Endothelial cell of umbilical vein (primary cell): ENCODE measurements around the gene POLR2E. TPM values are rescaled to one million over a fixed set of nuclear protein-coding genes. Genes with fewer than 3 reads are reported as not detected.

ENCODE experiments used
- BruUV-seq: library from RNA; stranded (reverse); fragments of 400-500 nt; replicated peaks from 2 replicates; lab custom pipeline; 2021; lab: Mats Ljungman, UMichigan
- CTCF ChIA-PET: fragments of 300-600, 350-600 bp; sonication (Branson Sonifier 250); formaldehyde crosslinking; loops from one replicate; lab custom pipeline; 2021; ENCODE audit warnings: antibody characterized with exemption, inconsistent platforms; lab: Charles Lee
- POLR2A ChIA-PET: fragments of 300-600, 350-600 bp; sonication (Branson Sonifier 250); formaldehyde crosslinking; loops from one replicate; lab custom pipeline; 2021; ENCODE audit warnings: antibody characterized with exemption, inconsistent platforms; lab: Charles Lee
- DNase-seq: peaks from one replicate; pipeline ENCODE4 v3.0.0-alpha.2; 2011; ENCODE audit warnings: low read depth, low spot score
- FAIRE-seq: peaks from 2 replicates; lab custom pipeline; 2011; peaks lifted over from hg19 to GRCh38; lab: Jason Lieb, UNC
- H2AFZ ChIP-seq: 2 replicates; pipeline ENCODE4 v1.6.0; 2012; ENCODE audit warnings: low read depth, low read length, control low read depth, inconsistent platforms
- H3K27ac ChIP-seq: 2 replicates; pipeline ENCODE4 v1.5.1; 2011; ENCODE audit warnings: low read depth, mild to moderate bottlenecking, control low read depth, low read length, moderate library complexity; ENCODE audit not compliant: insufficient read depth
- H3K27me3 ChIP-seq, 2 experiments: 2 replicates each; pipeline versions ENCODE4 v1.6.0 to v1.6.1; 2011; ENCODE audit warnings: low read length in 2 of 2, mixed read lengths in 1 of 2; ENCODE audit not compliant: control insufficient read depth in 2 of 2, insufficient read depth in 2 of 2
- H3K36me3 ChIP-seq, 2 experiments: 2 replicates in 1 of 2; 3 replicates in 1 of 2; pipeline ENCODE4 v1.5.1; 2011; ENCODE audit warnings: low read length in 2 of 2, mild to moderate bottlenecking in 1 of 2, moderate library complexity in 1 of 2; ENCODE audit not compliant: control insufficient read depth in 2 of 2, insufficient read depth in 2 of 2; ENCODE audit errors: extremely low read depth in 1 of 2
- H3K4me1 ChIP-seq: 3 replicates; pipeline ENCODE4 v1.5.1; 2011; ENCODE audit warnings: mild to moderate bottlenecking, low read length; ENCODE audit not compliant: control insufficient read depth, insufficient read depth; ENCODE audit errors: extremely low read depth
- H3K4me2 ChIP-seq: 2 replicates; pipeline ENCODE4 v1.6.1; 2011; ENCODE audit warnings: low read length, control low read depth, mixed read lengths; ENCODE audit not compliant: insufficient read depth
- H3K4me3 ChIP-seq, 3 experiments: fragments of 200-600 bp in 1 of 3; sonication (generic), shearing (Covaris generic) in 1 of 3; replicated peaks in 1 of 3; 2 replicates each; pipeline ENCODE4 v1.5.1; 2011 to 2016; ENCODE audit warnings: control low read depth in 3 of 3, low read length in 3 of 3, mild to moderate bottlenecking in 2 of 3, inconsistent platforms in 1 of 3, low read depth in 1 of 3, moderate library complexity in 1 of 3; ENCODE audit not compliant: insufficient read depth in 1 of 3
- H3K79me2 ChIP-seq: 2 replicates; pipeline ENCODE4 v1.6.0; 2012; ENCODE audit warnings: low read length, inconsistent platforms; ENCODE audit not compliant: control insufficient read depth, insufficient read depth
- H3K9ac ChIP-seq: replicated peaks from 2 replicates; pipeline ENCODE3; 2011; ENCODE audit warnings: low read length, control low read depth; ENCODE audit not compliant: insufficient read depth; ENCODE audit errors: extremely low read depth
- H3K9me1 ChIP-seq: replicated peaks from 3 replicates; pipeline ENCODE4 v1.6.0; 2011; ENCODE audit warnings: mild to moderate bottlenecking, low read length; ENCODE audit not compliant: control insufficient read depth, insufficient read depth; ENCODE audit errors: extremely low read depth
- H3K9me3 ChIP-seq: replicated peaks from 2 replicates; pipeline ENCODE4 v1.5.1; 2012; ENCODE audit warnings: low read length, inconsistent platforms; ENCODE audit not compliant: control insufficient read depth, insufficient read depth
- H4K20me1 ChIP-seq: replicated peaks from 2 replicates; pipeline ENCODE3; 2011; ENCODE audit warnings: mild to moderate bottlenecking, low read length; ENCODE audit not compliant: control insufficient read depth, insufficient read depth; ENCODE audit errors: extremely low read depth
- EZH2 ChIP-seq: IDR thresholded peaks from 2 replicates; pipeline ENCODE4 v1.6.1; 2012; ENCODE audit warnings: borderline replicate concordance, low read depth, mild to moderate bottlenecking, moderate library complexity, low read length, inconsistent platforms; ENCODE audit not compliant: severe bottlenecking
- FOS ChIP-seq: IDR thresholded peaks from 2 replicates; pipeline ENCODE4 v1.6.1; 2011; ENCODE audit warnings: mild to moderate bottlenecking, low read length, moderate library complexity, borderline replicate concordance; ENCODE audit not compliant: insufficient read depth
- GATA2 ChIP-seq: IDR thresholded peaks from 2 replicates; pipeline ENCODE4 v1.7.0; 2011; ENCODE audit warnings: low read depth, mild to moderate bottlenecking, moderate library complexity, mixed read lengths, low read length; ENCODE audit not compliant: insufficient read length, insufficient read depth
- JUN ChIP-seq: IDR thresholded peaks from 2 replicates; pipeline ENCODE4 v1.6.1; 2011; ENCODE audit warnings: borderline replicate concordance, low read depth; ENCODE audit not compliant: insufficient read length, insufficient read depth
- MAX ChIP-seq: IDR thresholded peaks from 2 replicates; pipeline ENCODE4 v1.6.1; 2011; ENCODE audit not compliant: insufficient read depth, insufficient read length
- MYC ChIP-seq: IDR thresholded peaks from one replicate; pipeline ENCODE4 v1.6.1; 2011; ENCODE audit warnings: mild to moderate bottlenecking, low read depth, low read length
- POLR2A ChIP-seq: IDR thresholded peaks from 2 replicates; pipeline ENCODE4 v1.6.1; 2012; ENCODE audit warnings: low read depth, mild to moderate bottlenecking, control low read depth, low read length
- POLR2AphosphoS5 ChIP-seq: IDR thresholded peaks from 2 replicates; pipeline ENCODE4 v1.6.1; 2012; ENCODE audit warnings: low read depth, mild to moderate bottlenecking, control low read depth, low read length, moderate library complexity; ENCODE audit not compliant: insufficient read depth
- dilution Hi-C: fragments of 300-500 bp; cut with MboI; formaldehyde crosslinking; loops from one replicate; pipeline ENCODE4 v1.15.0; 2019; ENCODE audit warnings: low sequenced_read_pairs; ENCODE audit not compliant: extremely low pct_ligation_motif_present
- intact Hi-C: fragments of 100-400 bp; cut with micrococcal nuclease; formaldehyde crosslinking; loops from one replicate; pipeline ENCODE4 v1.10.0; 2022
- polyA plus RNA-seq, 4 experiments: library from polyadenylated mRNA; depleted of rRNA in 3 of 4; stranded (reverse) in 3 of 4; unstranded in 1 of 4; fragments of >200 nt; gene quantifications; 2 replicates each; pipeline versions ENCODE4 v1.2.1 to v1.2.3, GENCODE V29; 2011 to 2012; ENCODE audit warnings: missing spikeins in 1 of 4
- total RNA-seq: library from RNA; stranded (reverse); gene quantifications from 2 replicates; pipeline ENCODE4 v1.2.3, GENCODE V29; 2021
- TF ChIP-seq, protein P1 (sequence below), 2 donors: IDR thresholded peaks; 1 replicate in 1 of 2; 2 replicates in 1 of 2; pipeline ENCODE4 v1.5.1; 2011; ENCODE audit warnings: low read length in 2 of 2, mild to moderate bottlenecking in 2 of 2, moderate library complexity in 2 of 2, control low read depth in 1 of 2, inconsistent platforms in 1 of 2, low read depth in 1 of 2; ENCODE audit not compliant: insufficient read depth in 1 of 2; ENCODE audit errors: extremely low read depth in 1 of 2

The POLR2E gene
- total and polyA plus RNA-seq, 2 donors (not counting 3 experiments of a cell fraction or from before 2014, with no cell fraction given) = 272 to 344 TPM

DNA sequence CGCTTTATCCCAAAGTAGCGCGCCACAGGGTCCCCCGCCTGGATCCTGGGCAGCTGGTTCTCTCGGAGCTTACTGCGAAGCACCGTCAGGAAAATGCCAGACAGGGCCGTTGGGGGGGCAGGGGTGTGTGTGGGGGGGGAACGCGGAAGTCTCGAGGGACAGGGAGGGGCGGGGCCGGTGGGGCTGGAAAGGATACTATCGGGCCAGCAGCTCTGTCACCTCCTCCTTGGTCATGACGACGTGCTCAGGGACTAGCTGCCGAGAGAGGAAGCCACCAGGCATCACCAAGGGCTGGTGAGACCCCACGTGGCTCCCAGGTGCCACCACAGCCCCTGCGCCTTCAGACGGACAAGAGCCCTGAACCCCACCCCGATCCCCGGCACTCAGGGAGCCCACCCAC, 5.3 kb downstream of the POLR2E start:
- intact Hi-C loops = no loop called here

More for the DNA sequence above, 5.3 kb downstream of the POLR2E start:
- no peaks in the 10 kb centered on the region for H3K27me3 ChIP-seq
- no peaks in the 10 kb centered on the region for H4K20me1 ChIP-seq
- BruUV-seq = no TSS peak
- CTCF ChIA-PET = no interaction called here
- no peak for TF ChIP-seq EZH2
- TF ChIP-seq, protein P1, sequence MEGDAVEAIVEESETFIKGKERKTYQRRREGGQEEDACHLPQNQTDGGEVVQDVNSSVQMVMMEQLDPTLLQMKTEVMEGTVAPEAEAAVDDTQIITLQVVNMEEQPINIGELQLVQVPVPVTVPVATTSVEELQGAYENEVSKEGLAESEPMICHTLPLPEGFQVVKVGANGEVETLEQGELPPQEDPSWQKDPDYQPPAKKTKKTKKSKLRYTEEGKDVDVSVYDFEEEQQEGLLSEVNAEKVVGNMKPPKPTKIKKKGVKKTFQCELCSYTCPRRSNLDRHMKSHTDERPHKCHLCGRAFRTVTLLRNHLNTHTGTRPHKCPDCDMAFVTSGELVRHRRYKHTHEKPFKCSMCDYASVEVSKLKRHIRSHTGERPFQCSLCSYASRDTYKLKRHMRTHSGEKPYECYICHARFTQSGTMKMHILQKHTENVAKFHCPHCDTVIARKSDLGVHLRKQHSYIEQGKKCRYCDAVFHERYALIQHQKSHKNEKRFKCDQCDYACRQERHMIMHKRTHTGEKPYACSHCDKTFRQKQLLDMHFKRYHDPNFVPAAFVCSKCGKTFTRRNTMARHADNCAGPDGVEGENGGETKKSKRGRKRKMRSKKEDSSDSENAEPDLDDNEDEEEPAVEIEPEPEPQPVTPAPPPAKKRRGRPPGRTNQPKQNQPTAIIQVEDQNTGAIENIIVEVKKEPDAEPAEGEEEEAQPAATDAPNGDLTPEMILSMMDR (IDR thresholded peaks at IDR 0.05; ENCODE audit: extremely low read depth in 1 of 2, insufficient read depth in 1 of 2, low read depth in 1 of 2, low read length in 2 of 2) = no peak
- TF ChIP-seq JUN = no peak
- no peak for TF ChIP-seq FOS
- no peak for TF ChIP-seq MYC
- no peak for TF ChIP-seq GATA2
- TF ChIP-seq MAX = no peak
- TF ChIP-seq POLR2A = no peak
- no peak for TF ChIP-seq POLR2AphosphoS5
- H3K4me3 ChIP-seq = no peak overlapping the region
- no peak overlapping the region for H3K4me2 ChIP-seq
- peaks cover 10% of the 10 kb centered on the region for H3K4me1 ChIP-seq
- H3K79me2 ChIP-seq = peaks cover 20% of the 10 kb centered on the region
- H3K36me3 ChIP-seq = peaks cover 9 to 26% of the 10 kb centered on the region in 2 experiments
- POLR2A ChIA-PET = no interaction called here
- no peaks in the 10 kb centered on the region for H3K9me3 ChIP-seq
- DNase-seq (no peak), FAIRE-seq (no peak)
- no peak overlapping the region for H3K9ac ChIP-seq
- H2AFZ ChIP-seq = no peak overlapping the region
- dilution Hi-C loops = no loop called here
- no peak overlapping the region for H3K27ac ChIP-seq
- no peaks in the 10 kb centered on the region for H3K9me1 ChIP-seq
